ENCODE measurements around the gene CPB1. TPM values are rescaled to one million over a fixed set of nuclear protein-coding genes. Genes with fewer than 3 reads are reported as not detected.

The CPB1 gene
- total RNA-seq, 6 donors from 2014 or later: 5.6 to 11.3 TPM; not detected in 4

DNA sequence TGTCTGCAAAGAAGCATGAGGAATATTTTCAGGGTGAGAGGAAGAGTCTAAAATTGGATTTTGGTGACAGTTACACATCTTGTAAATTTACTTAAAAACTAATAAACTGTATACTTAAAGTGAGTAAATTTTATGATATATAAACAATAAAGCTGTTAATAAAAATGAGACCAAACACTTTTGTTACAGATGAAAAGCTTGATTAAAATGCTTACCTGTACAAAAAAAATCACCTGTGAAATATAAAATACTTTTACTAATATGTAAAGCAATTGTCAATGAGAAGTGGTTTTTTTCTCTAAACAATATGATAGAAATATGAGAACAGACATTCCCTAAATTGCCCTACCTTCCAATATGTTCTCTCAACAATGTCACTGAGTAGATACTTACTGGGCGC lies 27.2 kb upstream of the CPB1 start:
- Histone ChIP-seq H3K27ac (no peak overlapping the region), H3K4me1 (no peaks in the 10 kb centered on the region), H3K9me3 (no peaks in the 10 kb centered on the region), H3K36me3 (no peaks in the 10 kb centered on the region), H3K27me3 (no peaks in the 10 kb centered on the region), H3K4me3 (no peak overlapping the region)
- ATAC-seq (ENCODE audit: low FRiP score in 2 of 2) (no peak), DNase-seq (no peak)
- TF ChIP-seq EP300 (IDR thresholded peaks at IDR 0.05) (no peak), POLR2AphosphoS5 (IDR thresholded peaks at IDR 0.05) (no peak), POLR2A (IDR thresholded peaks at IDR 0.05) (no peak)
- TF ChIP-seq, protein P1, sequence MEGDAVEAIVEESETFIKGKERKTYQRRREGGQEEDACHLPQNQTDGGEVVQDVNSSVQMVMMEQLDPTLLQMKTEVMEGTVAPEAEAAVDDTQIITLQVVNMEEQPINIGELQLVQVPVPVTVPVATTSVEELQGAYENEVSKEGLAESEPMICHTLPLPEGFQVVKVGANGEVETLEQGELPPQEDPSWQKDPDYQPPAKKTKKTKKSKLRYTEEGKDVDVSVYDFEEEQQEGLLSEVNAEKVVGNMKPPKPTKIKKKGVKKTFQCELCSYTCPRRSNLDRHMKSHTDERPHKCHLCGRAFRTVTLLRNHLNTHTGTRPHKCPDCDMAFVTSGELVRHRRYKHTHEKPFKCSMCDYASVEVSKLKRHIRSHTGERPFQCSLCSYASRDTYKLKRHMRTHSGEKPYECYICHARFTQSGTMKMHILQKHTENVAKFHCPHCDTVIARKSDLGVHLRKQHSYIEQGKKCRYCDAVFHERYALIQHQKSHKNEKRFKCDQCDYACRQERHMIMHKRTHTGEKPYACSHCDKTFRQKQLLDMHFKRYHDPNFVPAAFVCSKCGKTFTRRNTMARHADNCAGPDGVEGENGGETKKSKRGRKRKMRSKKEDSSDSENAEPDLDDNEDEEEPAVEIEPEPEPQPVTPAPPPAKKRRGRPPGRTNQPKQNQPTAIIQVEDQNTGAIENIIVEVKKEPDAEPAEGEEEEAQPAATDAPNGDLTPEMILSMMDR (IDR thresholded peaks at IDR 0.05): no peak
- WGBS, 2 donors: 87 to 89% methylated on average over 1 of the region's 1 CpG

DNA sequence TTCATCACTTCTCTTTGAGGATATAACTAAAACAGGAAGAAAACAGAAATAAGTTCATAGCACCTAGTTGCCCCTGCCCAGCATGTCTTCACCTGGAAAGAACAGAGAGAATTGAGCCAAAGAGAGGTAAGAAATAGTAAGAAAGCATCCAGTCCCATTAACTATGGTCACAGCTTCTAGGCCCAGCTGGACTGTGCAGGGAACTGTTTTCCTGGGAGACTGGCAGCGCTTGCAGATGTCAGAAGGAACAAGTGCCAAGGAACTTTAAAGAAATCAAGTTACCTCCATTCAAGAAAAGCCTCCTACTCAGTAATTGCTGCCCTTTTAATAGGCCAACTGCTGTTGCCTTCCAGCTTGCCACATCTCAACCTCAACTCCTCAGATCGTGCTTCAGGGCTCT lies 17.8 kb upstream of the CPB1 start:
- no peak for DNase-seq
- 71 to 86% methylated on average over 2 of the region's 2 CpGs for WGBS, 2 donors
- no peak overlapping the region for H3K27ac ChIP-seq

DNA sequence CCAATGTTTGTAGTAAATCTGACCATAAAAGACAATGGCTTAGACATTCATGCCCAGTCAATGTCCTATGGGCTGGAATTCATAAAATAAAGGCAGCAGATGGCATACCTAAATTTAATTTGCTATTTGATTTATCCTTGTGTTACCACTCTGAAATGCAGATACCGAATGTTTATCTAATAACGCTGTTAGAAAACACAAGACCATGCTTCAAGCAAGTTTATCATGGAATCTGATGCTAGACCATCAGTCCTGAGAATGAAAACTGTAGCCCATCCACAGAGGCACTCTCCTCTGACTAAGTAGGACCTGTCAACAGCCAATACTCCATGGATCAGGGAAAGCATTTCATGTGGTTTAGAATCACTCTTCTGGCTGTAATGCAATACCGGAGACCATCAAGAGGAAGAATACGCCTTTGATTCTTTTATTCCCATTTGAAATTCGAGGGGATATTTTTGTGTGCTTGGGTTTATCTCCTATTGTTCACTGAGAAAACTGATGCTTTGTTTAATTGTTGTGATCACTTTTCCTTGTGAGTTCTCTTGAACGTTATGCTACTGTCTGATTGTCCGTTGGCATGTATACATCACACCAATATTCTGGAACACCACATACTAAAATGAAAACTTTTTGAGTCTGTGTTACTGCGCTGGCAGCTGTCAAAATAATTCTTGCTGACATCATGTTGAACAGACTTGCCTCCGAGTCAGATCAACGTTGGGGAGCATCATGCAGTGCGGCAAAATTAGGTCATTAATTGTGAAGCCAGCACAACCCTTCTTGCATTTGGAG lies 12.1 kb upstream of the CPB1 start:
- WGBS, 2 donors: 76 to 86% methylated on average over 11 of the region's 11 CpGs
- no peak overlapping the region for H3K27ac ChIP-seq
- DNase-seq (no peak), ATAC-seq (ENCODE audit: low FRiP score in 2 of 2) (no peak)
- TF ChIP-seq POLR2AphosphoS5 (IDR thresholded peaks at IDR 0.05): no peak
- TF ChIP-seq, protein P1 (IDR thresholded peaks at IDR 0.05): no peak
- TF ChIP-seq POLR2A (IDR thresholded peaks at IDR 0.05): no peak
- TF ChIP-seq EP300 (IDR thresholded peaks at IDR 0.05): no peak
- H3K36me3 ChIP-seq: no peaks in the 10 kb centered on the region
- H3K4me1 ChIP-seq: no peaks in the 10 kb centered on the region
- H3K4me3 ChIP-seq: no peak overlapping the region
- H3K9me3 ChIP-seq: no peaks in the 10 kb centered on the region
- no peaks in the 10 kb centered on the region for H3K27me3 ChIP-seq

More for the DNA sequence above, 17.8 kb upstream of the CPB1 start:
- Histone ChIP-seq H3K4me3 (no peak overlapping the region), H3K9me3 (no peaks in the 10 kb centered on the region), H3K36me3 (no peaks in the 10 kb centered on the region), H3K4me1 (no peaks in the 10 kb centered on the region), H3K27me3 (no peaks in the 10 kb centered on the region)
- no peak for ATAC-seq (ENCODE audit: low FRiP score in 2 of 2)
- TF ChIP-seq POLR2AphosphoS5 (IDR thresholded peaks at IDR 0.05) (no peak), POLR2A (IDR thresholded peaks at IDR 0.05) (no peak), EP300 (IDR thresholded peaks at IDR 0.05) (no peak)
- TF ChIP-seq, protein P1 (IDR thresholded peaks at IDR 0.05): no peak

DNA sequence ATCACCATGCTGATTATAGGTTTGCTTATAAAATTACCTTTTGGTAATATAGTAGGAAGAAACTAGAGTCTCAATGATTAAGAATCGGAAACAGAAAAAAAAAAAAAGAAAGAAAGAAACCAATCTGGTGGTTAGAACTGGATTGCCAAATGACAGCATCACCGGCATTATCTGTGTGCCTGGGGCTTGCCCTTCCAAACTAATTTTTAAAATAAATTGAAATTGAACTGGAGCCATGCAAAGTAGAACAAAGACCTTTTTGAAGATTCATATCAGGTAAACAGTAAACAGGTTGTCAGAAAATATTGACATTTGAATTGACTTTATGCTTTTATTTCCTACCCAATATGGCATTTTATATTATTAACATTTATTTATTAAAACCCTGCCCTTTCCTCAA lies 11.2 kb upstream of the CPB1 start:
- Histone ChIP-seq H3K4me1 (no peaks in the 10 kb centered on the region), H3K9me3 (no peaks in the 10 kb centered on the region), H3K36me3 (no peaks in the 10 kb centered on the region), H3K27me3 (no peaks in the 10 kb centered on the region), H3K4me3 (no peak overlapping the region), H3K27ac (no peak overlapping the region)
- no peak for ATAC-seq (ENCODE audit: low FRiP score in 2 of 2)
- 71 to 86% methylated on average over 2 of the region's 2 CpGs for WGBS, 2 donors
- DNase-seq: no peak
- TF ChIP-seq POLR2AphosphoS5 (IDR thresholded peaks at IDR 0.05) (no peak), EP300 (IDR thresholded peaks at IDR 0.05) (no peak), POLR2A (IDR thresholded peaks at IDR 0.05) (no peak)
- TF ChIP-seq, protein P1 (IDR thresholded peaks at IDR 0.05): no peak
